ENCODE data around the gene GID8. TPM values are rescaled to one million over a fixed set of nuclear protein-coding genes. Genes with fewer than 3 reads are reported as not detected.

The GID8 gene
- total RNA-seq, 1 donor from 2014 or later = 69.2 TPM

DNA sequence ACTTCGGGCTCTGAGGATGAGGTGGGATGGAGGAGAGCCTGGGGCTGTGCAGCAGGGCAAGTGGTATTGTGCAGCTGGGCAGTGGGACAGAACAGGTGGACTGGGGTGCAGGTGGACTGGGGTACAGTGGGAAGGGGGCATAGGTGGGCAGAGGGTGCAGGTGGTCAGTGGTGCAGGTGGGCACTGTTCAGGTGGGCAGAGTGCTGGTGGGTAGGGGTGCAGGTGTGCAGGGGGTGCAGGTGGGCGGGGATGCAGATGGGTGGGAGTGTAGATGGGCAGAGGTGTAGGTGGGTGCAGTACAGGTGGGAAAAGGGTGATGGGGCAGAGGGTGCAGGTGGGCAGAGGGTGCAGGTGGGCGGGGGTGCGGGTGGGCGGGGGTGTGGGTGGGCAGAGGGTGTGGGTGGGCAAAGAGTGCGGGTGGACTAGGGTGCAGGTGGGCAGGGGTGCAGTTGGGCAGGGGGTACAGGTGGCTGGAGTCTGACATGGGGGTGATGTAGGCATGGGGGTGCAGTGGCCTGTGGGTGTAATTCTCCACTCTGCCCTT, 48.4 kb downstream of the GID8 start:
- FAIRE-seq (no peak), DNase-seq (ENCODE audit: low read depth) (no peak)
- H3K27me3 ChIP-seq (ENCODE audit: control insufficient read depth, insufficient read depth, low read length) = peaks cover 5% of the 10 kb centered on the region
- H3K36me3 ChIP-seq (ENCODE audit: control insufficient read depth, insufficient read depth, low read length) = no peaks in the 10 kb centered on the region
- H3K4me3 ChIP-seq (ENCODE audit: low read depth, low read length) = no peak overlapping the region
- TF ChIP-seq, protein P1, sequence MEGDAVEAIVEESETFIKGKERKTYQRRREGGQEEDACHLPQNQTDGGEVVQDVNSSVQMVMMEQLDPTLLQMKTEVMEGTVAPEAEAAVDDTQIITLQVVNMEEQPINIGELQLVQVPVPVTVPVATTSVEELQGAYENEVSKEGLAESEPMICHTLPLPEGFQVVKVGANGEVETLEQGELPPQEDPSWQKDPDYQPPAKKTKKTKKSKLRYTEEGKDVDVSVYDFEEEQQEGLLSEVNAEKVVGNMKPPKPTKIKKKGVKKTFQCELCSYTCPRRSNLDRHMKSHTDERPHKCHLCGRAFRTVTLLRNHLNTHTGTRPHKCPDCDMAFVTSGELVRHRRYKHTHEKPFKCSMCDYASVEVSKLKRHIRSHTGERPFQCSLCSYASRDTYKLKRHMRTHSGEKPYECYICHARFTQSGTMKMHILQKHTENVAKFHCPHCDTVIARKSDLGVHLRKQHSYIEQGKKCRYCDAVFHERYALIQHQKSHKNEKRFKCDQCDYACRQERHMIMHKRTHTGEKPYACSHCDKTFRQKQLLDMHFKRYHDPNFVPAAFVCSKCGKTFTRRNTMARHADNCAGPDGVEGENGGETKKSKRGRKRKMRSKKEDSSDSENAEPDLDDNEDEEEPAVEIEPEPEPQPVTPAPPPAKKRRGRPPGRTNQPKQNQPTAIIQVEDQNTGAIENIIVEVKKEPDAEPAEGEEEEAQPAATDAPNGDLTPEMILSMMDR (IDR thresholded peaks at IDR 0.05; ENCODE audit: insufficient read depth, low read length, severe bottlenecking) = no peak

DNA sequence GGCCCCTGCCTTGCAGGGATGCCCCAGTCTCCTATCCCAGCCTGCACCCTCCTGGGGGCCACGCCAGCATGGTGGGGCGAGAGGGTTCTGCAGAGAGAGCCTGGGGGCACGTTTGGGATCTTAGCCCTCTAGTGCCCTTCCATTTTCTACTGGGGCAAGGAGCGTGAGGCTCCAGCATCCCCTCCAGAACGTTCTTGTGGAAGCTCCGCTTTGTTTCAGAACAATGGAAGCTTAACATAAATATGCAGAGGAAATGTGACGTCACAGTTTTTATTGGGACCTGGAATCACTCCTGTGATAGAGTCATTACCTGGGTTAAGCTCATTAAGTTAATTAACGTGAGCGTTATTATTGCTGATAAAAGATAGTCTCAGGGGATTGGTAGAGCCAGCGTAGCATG, 49.2 kb downstream of the GID8 start:
- TF ChIP-seq, protein P1 (IDR thresholded peaks at IDR 0.05; ENCODE audit: insufficient read depth, low read length, severe bottlenecking) = no peak
- no peak for FAIRE-seq
- Histone ChIP-seq H3K36me3 (ENCODE audit: control insufficient read depth, insufficient read depth, low read length) (no peaks in the 10 kb centered on the region), H3K4me3 (ENCODE audit: low read depth, low read length) (no peak overlapping the region), H3K27me3 (ENCODE audit: control insufficient read depth, insufficient read depth, low read length) (peaks cover 1% of the 10 kb centered on the region)
- DNase-seq (ENCODE audit: low read depth) = no peak

DNA sequence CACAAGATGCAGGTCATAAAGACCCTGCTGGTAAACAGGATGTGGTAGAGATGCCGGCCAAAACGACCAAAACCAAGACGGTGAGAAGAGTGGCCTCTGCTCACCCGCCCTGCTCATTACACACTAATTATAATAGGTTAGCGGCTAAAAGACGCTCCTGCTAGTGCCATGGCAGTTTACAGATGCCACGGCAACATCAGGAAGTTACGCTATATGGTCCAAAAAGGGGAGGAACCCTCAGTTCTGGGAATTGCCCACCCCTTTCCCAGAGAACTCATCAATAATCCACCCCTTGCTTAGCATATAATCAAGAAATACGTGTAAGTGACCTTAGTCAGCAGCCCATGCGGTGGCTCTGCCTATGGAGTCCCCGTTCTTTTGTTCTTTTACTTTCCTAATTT, 51.3 kb downstream of the GID8 start:
- DNase-seq (ENCODE audit: low read depth) (no peak), FAIRE-seq (no peak)
- Histone ChIP-seq H3K4me3 (ENCODE audit: low read depth, low read length) (no peak overlapping the region), H3K27me3 (ENCODE audit: control insufficient read depth, insufficient read depth, low read length) (peaks cover 1% of the 10 kb centered on the region), H3K36me3 (ENCODE audit: control insufficient read depth, insufficient read depth, low read length) (no peaks in the 10 kb centered on the region)
- TF ChIP-seq, protein P1 (IDR thresholded peaks at IDR 0.05; ENCODE audit: insufficient read depth, low read length, severe bottlenecking) = no peak

DNA sequence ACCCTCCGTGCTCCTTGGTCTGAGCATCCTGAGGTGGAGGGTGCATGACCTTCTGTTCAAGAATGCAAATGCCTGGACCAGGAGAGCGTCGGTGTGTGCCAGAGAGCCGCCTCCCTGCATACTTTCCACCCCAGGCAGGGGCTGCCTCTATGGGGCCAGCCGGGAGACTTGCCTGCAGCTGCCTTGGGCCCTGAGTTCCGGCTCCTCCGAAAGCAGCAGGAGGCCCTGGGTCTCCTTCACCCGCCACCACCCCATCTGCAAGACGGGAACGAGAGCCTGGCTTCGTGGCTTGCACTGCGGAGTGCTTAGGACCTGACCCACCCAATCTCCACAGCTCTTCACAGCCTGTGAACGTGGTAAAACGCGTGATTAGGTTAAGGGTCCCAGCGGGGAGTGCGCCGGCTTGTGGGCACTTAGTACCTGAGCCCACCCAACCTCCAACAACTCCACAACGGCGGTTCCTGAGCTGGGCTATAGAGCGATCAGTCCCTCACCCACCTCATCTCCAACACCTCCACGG, 52.4 kb downstream of the GID8 start:
- H3K27me3 ChIP-seq (ENCODE audit: control insufficient read depth, insufficient read depth, low read length) = peaks cover 8% of the 10 kb centered on the region
- no peaks in the 10 kb centered on the region for H3K36me3 ChIP-seq (ENCODE audit: control insufficient read depth, insufficient read depth, low read length)
- FAIRE-seq (no peak), DNase-seq (ENCODE audit: low read depth) (no peak)
- TF ChIP-seq, protein P1 (IDR thresholded peaks at IDR 0.05; ENCODE audit: insufficient read depth, low read length, severe bottlenecking) = no peak
- no peak overlapping the region for H3K4me3 ChIP-seq (ENCODE audit: low read depth, low read length)

DNA sequence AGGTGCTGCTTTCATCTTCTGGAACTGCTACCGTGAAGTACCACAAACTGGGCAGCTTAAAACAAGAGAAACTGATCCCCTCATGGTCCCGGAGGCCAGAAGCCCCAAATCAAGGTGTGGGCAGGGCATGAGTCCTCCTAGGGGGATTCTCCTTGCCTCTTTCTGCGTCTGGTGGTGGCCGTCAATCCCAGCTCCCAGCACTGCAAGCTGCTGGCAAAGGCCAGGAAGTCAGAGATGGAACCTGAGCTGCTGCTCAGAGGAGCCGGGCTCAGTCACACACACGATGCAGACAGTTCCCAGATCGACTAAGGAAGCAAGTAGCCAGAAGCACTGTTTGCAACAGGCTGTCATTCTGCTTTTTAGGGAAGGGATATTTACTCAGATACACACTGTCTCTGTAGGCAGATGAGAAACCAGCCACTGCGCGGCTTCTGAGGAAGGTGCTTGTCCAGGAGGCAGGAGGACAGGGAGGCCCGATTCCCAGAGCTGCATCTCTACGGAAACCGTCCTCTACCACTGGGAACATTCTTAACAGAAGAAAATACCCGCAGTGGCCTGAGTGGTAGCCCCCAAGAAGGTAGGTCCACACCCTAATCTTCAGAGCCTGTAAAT, 53.4 kb downstream of the GID8 start:
- Histone ChIP-seq H3K27me3 (ENCODE audit: control insufficient read depth, insufficient read depth, low read length) (peaks cover 8% of the 10 kb centered on the region), H3K4me3 (ENCODE audit: low read depth, low read length) (no peak overlapping the region), H3K36me3 (ENCODE audit: control insufficient read depth, insufficient read depth, low read length) (no peaks in the 10 kb centered on the region)
- TF ChIP-seq, protein P1 (IDR thresholded peaks at IDR 0.05; ENCODE audit: insufficient read depth, low read length, severe bottlenecking) = no peak
- DNase-seq (ENCODE audit: low read depth) (no peak), FAIRE-seq (no peak)

Data from bronchial epithelial cell (primary cell).